Choroid plexus epithelial cell (primary cell): ENCODE data around the gene TUBGCP2.

Source experiments
- DNase-seq: peaks from one replicate; pipeline ENCODE4 v3.0.0-alpha.2; 2010; ENCODE audit warnings: low read depth
- H3K4me3 ChIP-seq: 2 replicates; pipeline ENCODE4 v1.5.1; 2011; ENCODE audit warnings: low read depth, mild to moderate bottlenecking, control low read depth, low read length, moderate library complexity
- CTCF ChIP-seq: conservative IDR thresholded peaks from 2 replicates; pipeline ENCODE4 v1.5.1; 2011; ENCODE audit warnings: low read depth, mild to moderate bottlenecking, control low read depth, inconsistent platforms, low read length, moderate library complexity

Gene TUBGCP2

GRCh38 chr10:133249094-133249780 is 59.4 kb downstream of the TUBGCP2 start:
- no peak for TF ChIP-seq CTCF
- no peak for DNase-seq
- no peak overlapping the region for H3K4me3 ChIP-seq

- no peak overlapping the region for H3K4me3 ChIP-seq
- no peak for DNase-seq
- TF ChIP-seq CTCF, result no peak
Observed at GRCh38 chr10:133248334-133248715, 60.3 kb downstream of the TUBGCP2 start.

- H3K4me3 ChIP-seq, result no peak overlapping the region
- no peak for TF ChIP-seq CTCF
- no peak for DNase-seq
Observed at GRCh38 chr10:133247681-133248333, 60.9 kb downstream of the TUBGCP2 start.

- TF ChIP-seq CTCF, result no peak
- no peak overlapping the region for H3K4me3 ChIP-seq
- no peak for DNase-seq
Observed at GRCh38 chr10:133246236-133246626, 62.4 kb downstream of the TUBGCP2 start.

- TF ChIP-seq CTCF, result no peak
Observed at GRCh38 chr10:133245439-133246235, 63.0 kb downstream of the TUBGCP2 start.

GRCh38 chr10:133243593-133243992 is 65.1 kb downstream of the TUBGCP2 start:
- DNase-seq, result no peak
- TF ChIP-seq CTCF, result no peak
- no peak overlapping the region for H3K4me3 ChIP-seq

More at GRCh38 chr10:133245439-133246235, 63.0 kb downstream of the TUBGCP2 start:
- DNase-seq, result no peak
- no peak overlapping the region for H3K4me3 ChIP-seq
